ENCODE data around the gene SCART1. TPM values are rescaled to one million over a fixed set of nuclear protein-coding genes. Genes with fewer than 3 reads are reported as not detected.
A peak's percentile ranks its signal among the peaks of the same experiment; 100 is the strongest.

The SCART1 gene
- total RNA-seq, 3 donors from 2014 or later = 1.1 to 1.8 (median 1.8) TPM

- ATAC-seq = peak; percentile 57 to 71
- Mint-ChIP-seq H3K27me3 (ENCODE audit: low read depth) (peaks cover under 1% of the 10 kb centered on the region), H3K4me1 (ENCODE audit: low read depth) (peaks cover 31% of the 10 kb centered on the region), H3K36me3 (ENCODE audit: insufficient read depth) (peaks cover 5% of the 10 kb centered on the region), H3K9me3 (peaks cover 9% of the 10 kb centered on the region), H3K4me3 (no peak overlapping the region)
- DNase-seq = no peak
Observed at GRCh38 chr10:133442191-133442966, 11.4 kb upstream of the SCART1 start.

- H3K27me3 Mint-ChIP-seq (ENCODE audit: low read depth) = no peaks in the 10 kb centered on the region
- H3K36me3 Mint-ChIP-seq (ENCODE audit: insufficient read depth) = peaks cover 11% of the 10 kb centered on the region
- H3K4me3 Mint-ChIP-seq = no peak overlapping the region
- peaks cover 27% of the 10 kb centered on the region for H3K4me1 Mint-ChIP-seq (ENCODE audit: low read depth)
- H3K9me3 Mint-ChIP-seq = peaks cover 17% of the 10 kb centered on the region
- DNase-seq (no peak), ATAC-seq (no peak)
Observed at GRCh38 chr10:133442967-133443924, 10.5 kb upstream of the SCART1 start.

- Mint-ChIP-seq H3K4me1 (ENCODE audit: low read depth) (peaks cover 16% of the 10 kb centered on the region), H3K4me3 (no peak overlapping the region), H3K9me3 (peaks cover 25% of the 10 kb centered on the region), H3K27me3 (ENCODE audit: low read depth) (no peaks in the 10 kb centered on the region), H3K36me3 (ENCODE audit: insufficient read depth) (peaks cover 13% of the 10 kb centered on the region)
- DNase-seq (no peak), ATAC-seq (no peak)
Observed at GRCh38 chr10:133444342-133445267, 9.1 kb upstream of the SCART1 start.

- Mint-ChIP-seq H3K4me3 (no peak overlapping the region), H3K4me1 (ENCODE audit: low read depth) (peaks cover 16% of the 10 kb centered on the region), H3K9me3 (peaks cover 25% of the 10 kb centered on the region), H3K27me3 (ENCODE audit: low read depth) (no peaks in the 10 kb centered on the region), H3K36me3 (ENCODE audit: insufficient read depth) (peaks cover 13% of the 10 kb centered on the region)
- DNase-seq (no peak), ATAC-seq (no peak)
Observed at GRCh38 chr10:133445268-133445732, 8.4 kb upstream of the SCART1 start.

- peaks cover 16% of the 10 kb centered on the region for H3K4me1 Mint-ChIP-seq (ENCODE audit: low read depth)
- no peaks in the 10 kb centered on the region for H3K27me3 Mint-ChIP-seq (ENCODE audit: low read depth)
- ATAC-seq (no peak), DNase-seq (no peak)
- H3K9me3 Mint-ChIP-seq = peaks cover 25% of the 10 kb centered on the region
- peaks cover 13% of the 10 kb centered on the region for H3K36me3 Mint-ChIP-seq (ENCODE audit: insufficient read depth)
- no peak overlapping the region for H3K4me3 Mint-ChIP-seq
Observed at GRCh38 chr10:133445751-133446708, 7.7 kb upstream of the SCART1 start.

- peaks cover 13% of the 10 kb centered on the region for H3K36me3 Mint-ChIP-seq (ENCODE audit: insufficient read depth)
- ATAC-seq (no peak), DNase-seq (no peak)
- peaks cover 12% of the 10 kb centered on the region for H3K4me1 Mint-ChIP-seq (ENCODE audit: low read depth)
- no peak overlapping the region for H3K4me3 Mint-ChIP-seq
- H3K9me3 Mint-ChIP-seq = peaks cover 29% of the 10 kb centered on the region
- H3K27me3 Mint-ChIP-seq (ENCODE audit: low read depth) = no peaks in the 10 kb centered on the region
Observed at GRCh38 chr10:133446979-133447378, 6.8 kb upstream of the SCART1 start.

GRCh38 chr10:133448120-133448519 is 5.6 kb upstream of the SCART1 start:
- peaks cover 13% of the 10 kb centered on the region for H3K36me3 Mint-ChIP-seq (ENCODE audit: insufficient read depth)
- H3K27me3 Mint-ChIP-seq (ENCODE audit: low read depth) = no peaks in the 10 kb centered on the region
- H3K9me3 Mint-ChIP-seq = peaks cover 29% of the 10 kb centered on the region
- H3K4me1 Mint-ChIP-seq (ENCODE audit: low read depth) = peaks cover under 1% of the 10 kb centered on the region
- DNase-seq (no peak), ATAC-seq (no peak)
- no peak overlapping the region for H3K4me3 Mint-ChIP-seq

- DNase-seq (no peak), ATAC-seq (no peak)
- H3K36me3 Mint-ChIP-seq (ENCODE audit: insufficient read depth) = peaks cover 13% of the 10 kb centered on the region
- no peak overlapping the region for H3K4me3 Mint-ChIP-seq
- H3K9me3 Mint-ChIP-seq = peaks cover 26% of the 10 kb centered on the region
- H3K4me1 Mint-ChIP-seq (ENCODE audit: low read depth) = no peaks in the 10 kb centered on the region
- no peaks in the 10 kb centered on the region for H3K27me3 Mint-ChIP-seq (ENCODE audit: low read depth)
Observed at GRCh38 chr10:133451346-133451745, 2.4 kb upstream of the SCART1 start.

GRCh38 chr10:133452453-133452852 is 1.3 kb upstream of the SCART1 start:
- Mint-ChIP-seq H3K9me3 (peaks cover 19% of the 10 kb centered on the region), H3K36me3 (ENCODE audit: insufficient read depth) (peaks cover 7% of the 10 kb centered on the region)
- ATAC-seq = no peak

GRCh38 chr10:133454204-133454893 is 604 bp downstream of the SCART1 start:
- ATAC-seq = no peak
- H3K4me1 Mint-ChIP-seq (ENCODE audit: low read depth) = peaks cover 1% of the 10 kb centered on the region
- peak overlapping the region; percentile 39 for H3K4me3 Mint-ChIP-seq
- no peaks in the 10 kb centered on the region for H3K36me3 Mint-ChIP-seq (ENCODE audit: insufficient read depth)
- no peaks in the 10 kb centered on the region for H3K27me3 Mint-ChIP-seq (ENCODE audit: low read depth)
- DNase-seq = no peak
- peaks cover 6% of the 10 kb centered on the region for H3K9me3 Mint-ChIP-seq

More at GRCh38 chr10:133452453-133452852, 1.3 kb upstream of the SCART1 start:
- Mint-ChIP-seq H3K27me3 (ENCODE audit: low read depth) (no peaks in the 10 kb centered on the region), H3K4me3 (no peak overlapping the region), H3K4me1 (ENCODE audit: low read depth) (no peaks in the 10 kb centered on the region)
- no peak for DNase-seq

- DNase-seq (no peak), ATAC-seq (no peak)
- no peaks in the 10 kb centered on the region for H3K27me3 Mint-ChIP-seq (ENCODE audit: low read depth)
- H3K4me3 Mint-ChIP-seq = no peak overlapping the region
- H3K4me1 Mint-ChIP-seq (ENCODE audit: low read depth) = peaks cover 1% of the 10 kb centered on the region
- peaks cover 4% of the 10 kb centered on the region for H3K9me3 Mint-ChIP-seq
- no peaks in the 10 kb centered on the region for H3K36me3 Mint-ChIP-seq (ENCODE audit: insufficient read depth)
Observed at GRCh38 chr10:133455196-133455595, 1.5 kb downstream of the SCART1 start.

- no peak for DNase-seq
- Mint-ChIP-seq H3K4me1 (ENCODE audit: low read depth) (peaks cover 1% of the 10 kb centered on the region), H3K36me3 (ENCODE audit: insufficient read depth) (no peaks in the 10 kb centered on the region), H3K9me3 (peaks cover 4% of the 10 kb centered on the region), H3K27me3 (ENCODE audit: low read depth) (no peaks in the 10 kb centered on the region), H3K4me3 (no peak overlapping the region)
- ATAC-seq = no peak
Observed at GRCh38 chr10:133455611-133456031, 1.9 kb downstream of the SCART1 start.

Data from activated T-cell treated with anti-CD3 and anti-CD28 coated beads, Interleukin-2, amount 50 U/mL, for 4 hours (primary cell).